ENCODE measurements around the gene DMD. TPM values are rescaled to one million over a fixed set of nuclear protein-coding genes. Genes with fewer than 3 reads are reported as not detected.

Gene DMD
- total and polyA plus RNA-seq, 2 of the 13 experiments (the other 11 are each of a cell fraction or from before 2014, with no cell fraction given) = 17.6 to 25.9 TPM

DNA sequence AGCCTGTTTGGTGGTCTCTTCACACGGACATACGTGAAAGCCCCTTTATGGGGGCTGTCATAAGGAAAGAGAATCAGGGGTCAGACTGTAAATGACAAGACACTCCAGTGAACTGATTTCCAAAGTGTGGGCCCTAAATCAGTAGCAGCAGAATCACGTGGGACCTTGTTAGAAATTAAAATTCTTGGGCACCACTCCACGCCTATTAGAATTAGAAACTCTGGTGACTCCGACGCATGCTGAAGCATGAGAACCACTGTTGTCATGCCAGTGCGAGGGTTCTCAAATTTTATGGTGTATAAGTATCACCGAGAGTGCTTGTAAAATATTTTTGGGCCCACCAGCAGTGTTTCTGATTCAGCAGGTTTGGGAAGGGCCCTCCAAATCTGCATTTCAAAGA lies 672.8 kb downstream of the DMD start:
- Histone ChIP-seq H3K27me3 (ENCODE audit: control insufficient read depth in 1 of 2, insufficient read depth in 2 of 2, low read length in 2 of 2) (no peaks in the 10 kb centered on the region), H2AFZ (ENCODE audit: low read length) (no peak overlapping the region), H3K36me3 (replicated peaks in 1 of 2; ENCODE audit: control insufficient read depth in 1 of 2, insufficient read depth in 2 of 2, low read length in 2 of 2) (no peaks in the 10 kb centered on the region), H3K9ac (ENCODE audit: insufficient read depth, low read depth, low read length) (no peak overlapping the region), H3K79me2 (ENCODE audit: insufficient read depth, low read length) (no peaks in the 10 kb centered on the region), H3K4me3 (replicated peaks in 1 of 3; ENCODE audit: insufficient read depth in 1 of 3, low read depth in 2 of 3, low read length in 3 of 3) (no peak overlapping the region), H3K27ac (ENCODE audit: extremely low read length, insufficient read depth, low read length) (no peak overlapping the region), H4K20me1 (ENCODE audit: insufficient read depth, low read length) (no peaks in the 10 kb centered on the region), H3K4me2 (ENCODE audit: low read depth, low read length) (no peak overlapping the region), H3K4me1 (ENCODE audit: insufficient read depth, low read length) (peaks cover 19% of the 10 kb centered on the region), H3K9me3 (ENCODE audit: low read length) (no peaks in the 10 kb centered on the region)
- FAIRE-seq = no peak
- no peak for TF ChIP-seq ZNF660 (CRISPR knock-in tag; IDR thresholded peaks at IDR 0.05; ENCODE audit: borderline replicate concordance, low read depth)
- TF ChIP-seq SIN3A (IDR thresholded peaks at IDR 0.05; ENCODE audit: borderline replicate concordance, low read depth, low read length) = no peak
- no peak for TF ChIP-seq SRSF9 (IDR thresholded peaks at IDR 0.05; ENCODE audit: borderline replicate concordance, insufficient read depth, low read depth, low read length, poor library complexity, severe bottlenecking)
- no peak for TF ChIP-seq ZBTB8A (CRISPR knock-in tag; IDR thresholded peaks at IDR 0.05; ENCODE audit: borderline replicate concordance, low read depth)
- no peak for TF ChIP-seq ZFYVE20 (CRISPR knock-in tag; IDR thresholded peaks at IDR 0.05; ENCODE audit: borderline replicate concordance, low read depth)
- no peak for TF ChIP-seq ZNF225 (CRISPR knock-in tag; IDR thresholded peaks at IDR 0.05)
- no peak for TF ChIP-seq CEBPB (IDR thresholded peaks at IDR 0.05; ENCODE audit: borderline replicate concordance, low read depth, low read length)
- no peak for TF ChIP-seq NR1H2 (CRISPR knock-in tag; IDR thresholded peaks at IDR 0.05; ENCODE audit: borderline replicate concordance, low read depth)
- TF ChIP-seq SOX13 (IDR thresholded peaks at IDR 0.05) = no peak
- no peak for TF ChIP-seq SOX13 (CRISPR knock-in tag; conservative IDR thresholded peaks at IDR 0.05 in 1 of 2, IDR thresholded peaks at IDR 0.05 in 1 of 2)
- no peak for TF ChIP-seq SPEN (CRISPR knock-in tag; IDR thresholded peaks at IDR 0.05; ENCODE audit: low read depth)
- TF ChIP-seq DMAP1 (CRISPR knock-in tag; IDR thresholded peaks at IDR 0.05) = no peak
- no peak for TF ChIP-seq GRHL1 (CRISPR knock-in tag; conservative IDR thresholded peaks at IDR 0.05)
- TF ChIP-seq KAT7 (CRISPR knock-in tag; IDR thresholded peaks at IDR 0.05; ENCODE audit: borderline replicate concordance) = no peak
- TF ChIP-seq HOXA7 (CRISPR knock-in tag; IDR thresholded peaks at IDR 0.05) = no peak
- TF ChIP-seq CBX1 (IDR thresholded peaks at IDR 0.05; ENCODE audit: low read depth) = no peak
- TF ChIP-seq ZEB1 (IDR thresholded peaks at IDR 0.05; ENCODE audit: insufficient replicate concordance, low read depth) = no peak
- TF ChIP-seq RFXAP (CRISPR knock-in tag; IDR thresholded peaks at IDR 0.05; ENCODE audit: borderline replicate concordance) = no peak
- TF ChIP-seq ELF1 (CRISPR knock-in tag; IDR thresholded peaks at IDR 0.05) = no peak
- 58% methylated on average over 6 of the region's 8 CpGs for WGBS (ENCODE audit: low lambda C conversion rate)
- ChIA-PET CTCF (ENCODE audit: low intra/inter-chr PET ratio, low total read pairs) (no interaction called here), POLR2A (no interaction called here)
- intact Hi-C loops (cut with micrococcal nuclease; ENCODE audit: unreplicated experiment) = no loop called here
- ATAC-seq = no peak
- BruUV-seq (replicated peaks) = no TSS peak
- DNase-seq (ENCODE audit: low spot score) = no peak
- in situ Hi-C loops (cut with HindIII; ENCODE audit: extremely low pct_ligation_motif_present, low pct_unique_long_range_greater_than_20kb) = loop anchor here (10.0 to 25.0 kb wide), 2 partner anchors 124 to 796 kb away; no protein-coding TSS in a partner anchor

Measured in HepG2 (cell line).